DMS 273 (cell line): ENCODE measurements around the gene GSS.

Experiments
- DNase-seq: peaks from one replicate; lab custom pipeline; 2025; ENCODE audit not compliant: unreplicated experiment; lab: John Stamatoyannopoulos, UW

GSS gene

DNA sequence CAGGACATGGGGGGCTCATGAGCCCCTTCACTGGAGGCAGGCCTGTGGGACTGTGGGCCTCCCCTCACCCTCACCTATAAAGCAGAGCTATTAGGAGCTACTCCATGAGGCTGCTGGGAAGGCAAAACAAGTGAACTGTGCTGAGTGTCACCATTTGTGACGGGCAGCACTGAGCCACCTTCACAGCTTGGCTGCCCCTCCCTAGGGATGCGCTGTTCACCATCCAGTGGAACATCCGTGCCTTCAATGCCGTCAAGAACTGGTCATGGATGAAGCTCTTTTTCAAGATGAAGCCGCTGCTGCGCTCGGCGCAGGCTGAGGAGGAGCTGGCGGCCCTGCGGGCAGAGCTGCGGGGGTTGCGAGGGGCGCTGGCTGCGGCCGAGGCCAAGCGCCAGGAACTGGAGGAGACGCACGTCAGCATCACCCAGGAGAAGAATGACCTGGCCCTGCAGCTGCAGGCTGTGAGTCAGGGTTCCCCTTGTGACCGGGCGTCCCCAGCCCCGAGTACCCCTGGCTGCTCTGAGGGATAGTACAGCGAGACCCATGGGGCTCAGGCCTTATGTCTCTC, 38.4 kb upstream of the GSS start:
- DNase-seq: no peak

DNA sequence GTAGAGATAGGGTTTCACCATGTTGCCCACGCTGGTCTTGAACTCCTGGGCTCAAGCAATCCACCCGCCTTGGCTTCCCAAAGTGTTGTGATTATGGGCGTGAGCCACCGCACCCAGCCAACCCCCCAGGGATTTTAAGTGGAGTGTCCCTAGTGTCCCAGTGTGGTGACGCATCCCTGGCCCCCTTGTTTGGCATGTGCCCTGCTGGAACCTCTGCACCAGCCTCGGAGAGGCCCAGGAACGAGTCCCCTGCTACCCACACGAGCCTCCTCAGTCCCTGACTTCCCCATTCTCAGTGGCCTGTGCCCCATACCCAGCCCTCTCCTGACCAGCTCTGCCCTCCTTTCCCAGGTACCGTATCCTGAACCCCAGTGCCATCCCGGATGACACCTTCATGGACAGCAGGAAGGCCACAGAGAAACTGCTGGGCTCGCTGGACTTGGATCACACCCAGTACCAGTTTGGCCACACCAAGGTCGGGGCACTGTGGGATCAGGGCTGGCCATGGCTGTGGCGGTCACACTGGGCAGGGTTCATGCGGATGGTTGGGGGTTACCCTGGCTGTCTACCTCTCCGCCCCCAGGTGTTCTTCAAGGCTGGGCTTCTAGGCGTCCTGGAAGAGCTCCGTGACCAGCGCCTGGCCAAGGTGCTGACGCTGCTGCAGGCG, 37.3 kb upstream of the GSS start:
- no peak for DNase-seq

DNA sequence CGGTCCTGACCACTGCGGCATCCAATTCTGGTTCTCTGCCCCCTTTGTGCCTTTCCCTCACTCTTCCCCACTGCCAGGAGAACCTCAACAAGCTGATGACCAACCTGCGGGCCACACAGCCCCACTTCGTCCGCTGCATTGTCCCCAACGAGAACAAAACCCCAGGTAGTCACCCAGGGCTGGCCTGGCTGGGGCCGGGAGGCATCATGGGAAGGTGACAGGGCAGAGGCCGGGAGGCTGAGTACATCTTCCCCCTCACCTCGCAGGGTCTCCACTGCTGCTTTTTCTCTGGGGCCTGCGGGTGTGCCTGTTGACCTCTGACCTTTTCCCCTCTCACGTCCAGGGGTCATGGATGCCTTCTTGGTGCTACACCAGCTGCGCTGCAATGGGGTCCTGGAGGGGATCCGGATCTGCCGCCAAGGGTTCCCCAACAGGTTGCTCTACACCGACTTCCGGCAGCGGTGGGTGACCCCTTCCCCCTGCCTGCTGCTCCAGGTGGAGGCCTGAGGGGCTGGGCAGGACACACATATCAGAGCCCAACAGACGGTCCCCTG, 35.1 kb upstream of the GSS start:
- DNase-seq: no peak

DNA sequence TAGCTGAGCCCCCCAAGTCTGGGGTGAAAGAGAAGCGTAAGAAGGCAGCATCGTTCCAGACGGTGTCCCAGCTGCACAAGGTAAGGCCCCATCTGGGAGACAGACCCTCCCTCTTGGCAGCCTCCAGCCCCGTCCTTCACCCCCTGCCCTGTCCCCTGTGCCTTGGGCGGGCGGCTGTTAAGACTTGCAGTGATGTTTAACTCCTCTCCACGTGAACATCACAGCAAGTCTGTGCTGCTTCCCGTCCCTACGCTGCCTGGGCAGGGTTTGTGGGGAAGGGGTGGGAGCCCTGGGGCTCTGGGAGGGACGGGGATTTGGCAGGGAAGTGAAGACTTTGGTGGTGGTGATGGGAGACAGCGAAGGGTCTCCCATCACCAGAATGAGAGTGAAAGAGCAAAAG, 34.6 kb upstream of the GSS start:
- no peak for DNase-seq

DNA sequence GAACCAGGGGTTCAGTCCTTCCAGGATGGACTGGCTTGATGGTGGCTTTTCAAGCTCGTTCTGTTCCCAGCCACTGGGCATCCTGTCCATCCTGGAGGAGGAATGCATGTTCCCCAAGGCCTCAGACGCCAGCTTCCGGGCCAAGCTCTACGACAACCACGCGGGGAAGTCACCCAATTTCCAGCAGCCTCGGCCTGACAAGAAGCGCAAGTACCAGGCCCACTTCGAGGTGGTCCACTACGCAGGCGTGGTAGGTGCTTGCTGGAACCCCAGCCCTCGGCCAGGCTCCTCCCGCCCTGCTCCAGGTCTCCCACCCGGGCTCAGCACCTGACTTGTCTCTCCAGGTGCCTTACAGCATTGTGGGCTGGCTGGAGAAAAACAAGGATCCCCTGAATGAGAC, 34.1 kb upstream of the GSS start:
- no peak for DNase-seq

DNA sequence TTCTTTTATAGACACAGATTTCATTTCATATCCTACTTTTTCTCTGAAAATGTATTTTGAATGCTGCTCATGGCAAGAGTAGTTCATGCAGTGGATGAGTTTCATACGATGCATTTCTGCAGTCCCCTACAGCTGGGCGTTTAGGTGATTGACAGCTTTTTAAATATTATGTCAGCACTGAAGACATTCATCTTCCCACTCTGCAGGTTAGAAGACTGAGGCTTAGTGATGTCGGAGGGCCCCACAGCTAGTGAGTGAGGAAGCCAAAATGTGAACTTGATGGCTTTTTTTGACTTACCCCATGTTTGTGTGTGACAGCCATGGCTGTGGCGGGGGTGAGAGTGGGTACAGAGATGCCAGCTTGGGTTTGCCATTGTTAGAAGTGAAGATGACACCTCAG, 33.5 kb upstream of the GSS start:
- no peak for DNase-seq

DNA sequence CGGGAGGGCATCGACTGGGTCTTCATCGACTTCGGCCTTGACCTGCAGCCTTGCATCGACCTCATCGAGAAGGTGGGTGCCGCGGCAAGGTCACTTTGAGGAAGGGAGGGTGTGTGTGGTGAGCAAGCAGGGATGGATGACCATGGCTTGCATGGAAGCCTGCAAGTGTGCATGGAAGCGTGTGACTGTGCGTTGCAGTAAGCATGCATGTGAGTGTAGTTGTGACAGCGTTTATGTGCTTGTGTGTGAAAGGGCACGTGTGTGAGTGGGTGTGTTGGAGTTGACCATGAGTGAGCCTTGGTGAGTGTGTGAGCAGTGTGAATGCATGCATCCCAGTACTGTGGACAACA, 32.6 kb upstream of the GSS start:
- no peak for DNase-seq

DNA sequence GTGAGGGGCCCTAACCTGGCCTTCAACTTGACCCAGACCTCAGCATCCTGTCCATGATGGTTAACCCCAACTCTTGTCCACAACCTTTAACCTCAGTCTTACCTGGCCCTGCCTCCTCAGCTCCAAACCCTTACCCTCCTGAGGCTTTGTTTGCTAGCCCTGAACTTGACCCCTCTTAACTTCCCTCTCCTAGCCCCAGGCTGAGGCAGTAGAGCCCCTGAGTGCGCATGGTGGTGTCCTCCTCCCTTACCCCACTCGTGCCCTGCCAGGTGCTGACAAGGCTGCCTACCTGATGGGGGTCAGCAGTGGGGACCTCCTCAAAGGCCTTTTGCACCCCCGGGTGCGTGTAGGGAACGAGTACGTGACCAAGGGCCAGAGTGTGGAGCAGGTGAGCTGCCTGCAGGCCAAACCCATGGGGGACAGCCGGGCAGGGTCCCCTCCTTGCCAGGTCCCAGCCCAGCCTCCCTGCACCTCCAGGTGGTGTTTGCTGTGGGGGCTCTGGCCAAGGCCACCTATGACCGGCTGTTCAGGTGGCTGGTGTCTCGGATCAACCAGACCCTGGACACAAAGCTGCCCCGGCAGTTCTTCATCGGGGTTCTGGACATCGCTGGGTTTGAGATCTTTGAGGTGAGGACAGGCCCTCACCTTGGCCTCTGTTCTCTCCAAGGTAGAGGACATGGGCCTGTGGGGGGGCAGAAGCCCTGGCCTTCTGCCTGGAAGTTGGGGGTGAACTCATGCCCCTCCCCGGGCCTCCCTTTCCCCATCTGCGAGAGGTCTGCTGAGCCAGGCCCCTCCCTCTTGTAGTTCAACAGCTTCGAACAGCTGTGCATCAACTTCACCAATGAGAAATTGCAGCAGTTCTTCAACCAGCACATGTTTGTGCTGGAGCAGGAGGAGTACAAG, 31.9 kb upstream of the GSS start:
- DNase-seq: peak; percentile 57

DNA sequence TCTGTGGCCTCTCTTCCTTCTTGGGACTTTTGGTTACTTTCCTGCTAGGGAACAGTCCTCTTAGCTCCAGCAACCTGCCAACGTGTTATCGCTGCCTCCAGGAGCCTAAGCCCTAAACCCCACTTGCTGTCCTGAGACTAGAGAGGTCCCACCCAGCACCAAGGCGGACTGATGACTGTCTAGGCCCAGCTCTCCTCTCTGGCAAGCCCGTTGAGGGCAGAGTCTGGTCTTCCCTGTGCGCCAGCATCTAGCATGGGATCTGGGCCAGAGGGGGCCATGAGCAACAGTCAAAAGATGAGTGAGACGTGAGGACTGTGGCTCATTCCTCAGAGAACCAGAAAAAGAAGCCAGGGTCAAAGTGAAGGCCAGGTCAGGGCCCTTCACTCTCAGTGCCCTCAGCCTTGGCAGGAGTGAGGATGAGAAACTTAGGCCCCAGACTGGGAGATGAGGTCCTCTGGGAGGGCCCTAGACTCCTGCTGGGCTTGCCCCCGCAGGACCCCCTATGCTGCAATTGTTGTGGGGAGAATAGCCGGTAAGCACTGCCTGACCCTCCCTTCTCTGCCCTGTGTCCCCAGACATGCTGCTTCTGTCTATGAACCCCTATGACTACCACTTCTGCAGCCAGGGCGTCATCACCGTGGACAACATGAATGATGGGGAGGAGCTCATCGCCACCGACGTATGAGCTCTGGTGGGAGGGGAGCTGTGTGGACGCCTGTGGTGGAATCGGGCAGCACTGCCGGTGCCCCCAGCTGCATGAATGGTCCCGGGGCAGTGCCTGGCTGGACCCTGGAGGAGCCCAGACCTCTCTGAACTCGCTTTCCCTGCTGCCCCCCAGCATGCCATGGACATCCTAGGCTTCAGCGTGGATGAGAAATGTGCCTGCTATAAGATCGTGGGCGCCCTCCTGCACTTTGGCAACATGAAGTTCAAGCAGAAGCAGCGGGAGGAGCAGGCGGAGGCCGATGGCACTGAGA, 31.0 kb upstream of the GSS start:
- no peak for DNase-seq

DNA sequence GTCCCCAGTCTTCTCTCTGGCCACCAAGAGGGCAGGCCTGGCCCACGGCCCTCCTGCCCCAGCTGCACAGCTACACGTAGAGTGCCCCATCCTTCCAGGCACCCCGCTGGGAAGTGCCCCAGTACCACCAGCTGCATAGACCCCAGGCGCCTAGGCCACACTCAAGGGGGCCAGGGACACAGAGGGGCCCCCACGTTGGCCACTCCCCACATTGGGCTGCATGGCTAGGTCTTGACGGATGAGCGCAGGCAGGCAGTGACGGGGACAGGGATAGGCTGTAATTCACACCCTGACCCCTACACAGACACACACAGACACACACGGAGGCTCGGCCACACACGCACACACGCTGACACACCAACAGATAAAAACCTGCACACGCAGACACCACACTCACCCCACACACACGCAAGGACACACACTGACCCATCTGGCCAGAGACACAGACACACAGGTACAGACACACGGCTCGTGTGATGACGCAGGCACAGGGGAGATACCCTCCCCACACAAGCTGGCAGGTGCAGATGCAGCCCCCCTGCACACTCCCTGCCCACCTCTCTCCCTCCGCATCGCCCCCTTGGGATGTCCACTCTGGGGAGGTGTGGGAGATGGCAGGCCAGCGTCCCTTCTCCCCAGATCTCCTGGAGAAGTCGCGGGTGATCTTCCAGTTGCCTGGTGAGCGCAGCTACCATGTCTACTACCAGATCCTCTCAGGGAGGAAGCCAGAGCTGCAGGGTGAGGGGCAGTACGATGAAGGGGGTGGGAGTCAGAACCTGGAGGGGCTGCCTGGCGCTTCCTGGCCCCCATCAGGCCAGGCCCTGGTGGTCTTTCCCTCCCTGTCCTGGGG, 30.1 kb upstream of the GSS start:
- no peak for DNase-seq

DNA sequence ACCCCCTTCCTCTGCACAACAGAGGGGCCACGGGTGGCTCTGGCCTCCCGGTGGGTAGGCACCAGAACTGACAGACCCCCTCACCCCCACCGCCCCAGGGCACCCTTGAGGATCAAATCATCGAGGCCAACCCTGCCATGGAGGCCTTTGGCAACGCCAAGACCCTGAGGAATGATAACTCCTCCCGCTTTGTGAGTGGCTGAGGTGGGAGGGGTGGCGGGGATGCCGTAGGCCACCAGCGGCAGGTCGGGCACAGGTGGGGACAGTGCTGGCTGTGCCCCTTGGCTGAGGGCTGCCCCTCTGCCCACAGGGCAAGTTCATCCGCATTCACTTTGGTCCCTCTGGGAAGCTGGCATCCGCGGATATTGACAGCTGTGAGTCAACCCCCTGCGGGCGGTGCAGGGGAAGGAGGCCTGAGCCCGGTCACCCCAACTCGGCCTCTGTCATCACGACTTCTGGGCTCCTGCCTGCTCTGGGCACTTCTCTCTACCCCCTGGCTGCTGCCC, 29.2 kb upstream of the GSS start:
- DNase-seq: no peak

DNA sequence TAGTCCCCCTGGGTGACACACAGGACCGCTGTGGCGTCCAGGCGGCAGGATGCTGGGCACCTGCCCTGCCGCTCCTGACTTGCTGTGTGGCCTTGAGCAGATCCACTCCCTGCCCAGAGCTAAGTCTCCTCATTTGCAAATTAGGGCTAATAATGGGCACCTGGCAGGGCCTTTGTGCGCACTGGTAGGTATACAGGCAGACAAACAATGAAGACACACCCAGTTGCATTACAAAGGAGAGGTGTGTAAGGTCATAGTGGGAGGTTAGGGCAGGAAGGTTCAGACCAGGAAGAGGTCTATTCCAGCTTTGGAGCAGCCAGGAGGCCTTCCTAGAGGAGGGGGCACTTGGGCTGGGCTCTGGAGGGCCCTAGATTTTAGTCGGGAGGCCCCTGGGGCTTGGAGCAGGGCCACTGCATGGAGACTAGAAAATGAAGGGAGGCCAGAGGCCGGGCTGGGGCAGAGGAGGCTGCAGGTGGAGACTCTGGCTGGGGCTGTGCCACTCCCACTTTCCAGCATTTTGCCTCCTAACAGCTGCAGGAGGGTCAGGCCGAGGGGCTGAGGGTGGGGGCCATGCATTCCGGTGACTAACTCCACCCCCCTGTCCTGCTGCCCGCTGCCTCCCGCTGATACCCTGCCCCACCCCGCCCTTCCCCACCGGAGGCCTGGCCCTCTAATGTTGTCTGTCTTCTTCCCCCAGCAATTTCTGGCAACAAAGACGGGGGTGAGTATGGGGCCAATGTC, 28.6 kb upstream of the GSS start:
- DNase-seq: no peak

DNA sequence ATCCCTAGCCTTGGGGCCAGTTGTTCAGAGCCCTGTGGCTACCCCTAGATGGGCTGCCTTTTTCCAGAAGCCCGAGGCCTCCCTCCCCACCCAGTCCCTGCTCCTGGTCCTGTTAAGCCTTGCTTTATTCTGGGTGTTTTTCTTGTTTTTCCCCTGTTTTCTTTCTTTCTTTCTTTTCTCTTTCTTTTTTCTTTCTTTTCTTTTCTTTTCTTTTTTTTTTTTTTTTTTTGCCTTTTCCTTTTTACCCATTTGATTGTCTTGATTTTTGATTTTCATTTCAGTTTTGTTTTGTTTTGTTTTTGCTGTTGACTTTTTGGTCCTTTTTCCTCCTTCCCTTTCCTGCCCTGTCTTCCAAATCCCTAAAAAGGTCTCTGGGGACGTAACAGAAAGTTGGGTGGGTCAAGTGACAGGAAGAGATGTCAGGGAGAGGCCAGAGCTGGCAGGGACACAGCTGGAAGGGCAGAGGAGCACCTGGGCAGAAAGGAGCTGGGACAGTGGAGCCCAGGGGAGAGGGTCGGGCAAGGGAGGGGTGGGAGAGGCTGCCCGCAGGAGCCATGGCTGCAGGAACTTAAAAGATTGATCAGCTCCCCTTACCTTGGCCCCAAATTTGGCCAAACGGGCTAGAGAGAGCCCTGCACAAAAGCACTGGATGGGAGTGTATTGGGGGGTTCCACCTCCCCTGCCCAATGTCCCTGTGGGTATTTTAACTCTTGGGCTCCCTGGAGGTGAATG, 27.6 kb upstream of the GSS start:
- no peak for DNase-seq

DNA sequence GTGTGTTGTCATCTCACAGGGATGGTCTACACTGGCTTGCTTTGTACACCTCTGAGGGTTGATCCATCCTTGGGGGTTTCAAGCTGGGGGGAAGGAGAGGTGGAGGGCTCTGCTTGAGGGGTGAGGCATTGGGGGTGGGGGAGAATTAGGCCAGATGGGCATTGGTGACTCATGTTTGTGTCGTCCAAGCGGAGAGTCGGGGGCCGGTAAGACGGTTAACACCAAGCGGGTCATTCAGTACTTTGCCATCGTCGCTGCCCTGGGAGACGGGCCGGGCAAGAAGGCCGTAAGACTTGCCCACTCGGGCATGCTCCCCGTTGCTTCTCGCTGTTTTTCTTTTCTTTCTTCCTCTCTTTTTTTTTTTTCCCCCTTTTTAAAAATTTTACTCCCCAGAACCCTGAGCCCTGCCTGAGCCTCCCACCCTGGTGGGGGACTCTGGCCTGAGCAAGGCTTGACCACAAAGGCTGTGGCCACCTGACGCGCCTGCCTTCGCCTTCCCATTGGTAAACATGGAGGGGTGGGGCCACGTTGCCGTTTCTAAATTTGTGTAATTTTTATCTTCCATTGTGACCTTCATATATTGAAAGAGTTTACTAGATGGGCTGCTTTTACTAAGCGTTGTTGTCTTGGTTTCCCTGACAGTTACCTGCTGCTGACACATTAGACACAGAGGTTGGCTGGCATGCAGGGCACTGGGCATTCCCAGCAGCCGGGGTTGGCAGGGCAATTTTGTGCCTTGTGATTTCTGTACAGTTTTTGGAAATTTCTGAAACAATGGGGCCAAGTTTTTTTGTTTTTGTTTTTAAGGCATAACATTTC, 26.9 kb upstream of the GSS start:
- no peak for DNase-seq

DNA sequence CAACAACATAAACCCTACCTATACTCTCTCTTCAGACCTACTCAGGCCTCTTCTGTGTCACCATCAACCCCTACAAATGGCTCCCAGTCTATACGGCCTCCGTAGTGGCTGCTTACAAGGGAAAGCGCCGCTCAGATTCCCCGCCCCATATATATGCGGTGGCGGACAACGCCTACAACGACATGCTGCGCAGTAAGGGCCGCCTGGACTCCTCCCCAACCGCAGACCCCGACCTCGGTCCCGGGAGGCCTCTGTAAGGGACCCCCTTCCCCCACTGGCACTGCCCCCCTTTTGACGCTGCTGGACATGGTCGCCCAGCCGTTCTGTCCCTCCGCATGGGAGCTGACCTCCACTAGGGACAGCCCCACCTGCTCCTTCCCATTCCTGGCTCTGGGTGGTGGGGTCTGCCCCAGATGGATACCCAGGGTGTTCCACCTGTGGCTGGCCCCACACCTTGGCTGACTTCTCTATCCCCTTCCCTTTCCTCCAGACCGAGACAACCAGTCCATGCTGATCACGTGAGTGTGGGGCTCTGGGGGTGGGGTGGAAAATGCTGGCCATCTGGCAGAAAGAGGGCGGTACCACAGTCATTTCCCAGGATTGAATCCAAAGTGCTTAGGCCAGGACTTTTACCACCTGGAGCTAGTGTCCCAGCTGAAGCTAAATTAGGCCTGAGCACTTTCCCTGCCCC, 25.1 kb upstream of the GSS start:
- peak; percentile 95 for DNase-seq

DNA sequence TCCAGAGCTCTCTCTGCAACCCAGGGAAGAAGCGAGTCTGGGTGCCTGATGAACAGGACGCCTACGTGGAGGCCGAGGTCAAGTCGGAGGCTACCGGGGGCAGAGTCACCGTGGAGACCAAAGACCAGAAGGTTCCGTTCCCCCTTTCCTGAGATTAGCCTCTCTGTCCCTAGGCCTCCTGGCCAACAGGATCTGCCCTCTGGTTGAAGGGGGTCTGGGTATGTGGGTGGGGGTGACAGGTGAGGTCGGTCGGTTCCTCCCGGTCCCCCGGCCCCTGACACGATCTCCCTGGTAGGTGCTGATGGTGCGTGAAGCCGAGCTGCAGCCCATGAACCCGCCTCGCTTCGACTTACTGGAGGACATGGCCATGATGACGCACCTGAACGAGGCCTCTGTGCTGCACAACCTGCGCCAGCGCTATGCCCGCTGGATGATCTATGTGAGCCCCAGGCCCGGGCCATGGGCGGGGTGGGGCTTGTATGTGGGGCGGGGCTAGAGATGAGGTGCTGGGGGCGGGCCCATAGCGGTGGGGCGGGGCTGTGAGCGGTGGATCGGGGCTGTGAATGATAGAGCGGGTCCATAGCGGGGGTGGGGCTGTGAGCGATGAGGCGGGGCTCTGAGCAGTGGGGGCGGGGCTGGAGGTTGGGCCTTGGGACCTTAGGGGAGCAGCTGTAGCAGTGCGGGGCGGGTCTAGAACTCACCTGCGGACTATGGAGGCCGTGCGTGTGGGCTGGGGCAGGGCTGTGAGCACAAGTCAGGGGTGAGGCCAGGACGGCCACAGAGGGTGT, 24.0 kb upstream of the GSS start:
- DNase-seq: no peak
